Panc1 (cell line): ENCODE data around the gene TMEM91.

Source experiments
- POLR2AphosphoS5 ChIP-seq: IDR thresholded peaks from 2 replicates; pipeline ENCODE4 v1.6.1; 2012; ENCODE audit warnings: mild to moderate bottlenecking, low read depth, low read length, moderate library complexity
- TCF7L2 ChIP-seq: IDR thresholded peaks from 2 replicates; pipeline ENCODE4 v1.6.1; 2011; ENCODE audit warnings: mild to moderate bottlenecking, low read depth, low read length, inconsistent platforms
- TF ChIP-seq, protein P1 (sequence below): fragments of 450-650 bp; IDR thresholded peaks from 2 replicates; pipeline ENCODE4 v1.5.1; 2017; ENCODE audit warnings: mild to moderate bottlenecking
- TF ChIP-seq, protein P2 (sequence below), 2 experiments: IDR thresholded peaks; 2 replicates each; pipeline ENCODE4 v1.6.1; 2011 to 2012; ENCODE audit warnings: low read depth in 2 of 2, control low read depth in 1 of 2, low read length in 1 of 2, mild to moderate bottlenecking in 1 of 2, moderate library complexity in 1 of 2; ENCODE audit not compliant: insufficient read depth in 1 of 2

DNA sequence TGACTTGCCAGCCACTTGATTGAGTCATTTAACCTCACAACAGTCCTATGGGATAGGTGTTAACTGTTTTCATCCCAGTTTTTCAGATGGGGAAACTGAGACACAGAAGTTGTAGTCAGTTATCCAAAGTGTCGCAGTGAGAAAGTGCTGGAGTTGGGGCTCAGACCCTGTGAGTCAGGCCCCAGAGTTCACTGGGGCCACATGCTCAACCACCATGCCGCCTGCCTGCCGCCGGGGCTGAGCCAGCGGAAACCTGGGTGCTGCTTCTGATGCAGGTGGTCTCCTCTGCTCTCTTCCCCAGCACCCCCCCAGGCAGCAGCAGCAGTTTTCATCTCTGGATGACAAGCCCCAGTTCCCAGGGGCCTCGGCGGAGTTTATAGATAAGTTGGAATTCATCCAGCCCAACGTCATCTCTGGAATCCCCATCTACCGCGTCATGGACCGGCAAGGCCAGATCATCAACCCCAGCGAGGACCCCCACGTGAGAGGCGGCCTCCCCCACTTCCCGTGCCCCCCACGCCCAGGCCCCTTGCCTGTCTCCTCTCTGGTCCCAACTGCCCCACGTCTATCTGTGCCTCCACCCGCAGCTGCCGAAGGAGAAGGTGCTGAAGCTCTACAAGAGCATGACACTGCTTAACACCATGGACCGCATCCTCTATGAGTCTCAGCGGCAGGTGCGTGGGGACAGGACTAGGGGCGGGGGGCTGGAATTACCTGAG is 34.2 kb downstream of the TMEM91 start:
- TF ChIP-seq TCF7L2 (no peak), POLR2AphosphoS5 (no peak)
- TF ChIP-seq, protein P1, sequence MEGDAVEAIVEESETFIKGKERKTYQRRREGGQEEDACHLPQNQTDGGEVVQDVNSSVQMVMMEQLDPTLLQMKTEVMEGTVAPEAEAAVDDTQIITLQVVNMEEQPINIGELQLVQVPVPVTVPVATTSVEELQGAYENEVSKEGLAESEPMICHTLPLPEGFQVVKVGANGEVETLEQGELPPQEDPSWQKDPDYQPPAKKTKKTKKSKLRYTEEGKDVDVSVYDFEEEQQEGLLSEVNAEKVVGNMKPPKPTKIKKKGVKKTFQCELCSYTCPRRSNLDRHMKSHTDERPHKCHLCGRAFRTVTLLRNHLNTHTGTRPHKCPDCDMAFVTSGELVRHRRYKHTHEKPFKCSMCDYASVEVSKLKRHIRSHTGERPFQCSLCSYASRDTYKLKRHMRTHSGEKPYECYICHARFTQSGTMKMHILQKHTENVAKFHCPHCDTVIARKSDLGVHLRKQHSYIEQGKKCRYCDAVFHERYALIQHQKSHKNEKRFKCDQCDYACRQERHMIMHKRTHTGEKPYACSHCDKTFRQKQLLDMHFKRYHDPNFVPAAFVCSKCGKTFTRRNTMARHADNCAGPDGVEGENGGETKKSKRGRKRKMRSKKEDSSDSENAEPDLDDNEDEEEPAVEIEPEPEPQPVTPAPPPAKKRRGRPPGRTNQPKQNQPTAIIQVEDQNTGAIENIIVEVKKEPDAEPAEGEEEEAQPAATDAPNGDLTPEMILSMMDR: no peak
- TF ChIP-seq, protein P2, sequence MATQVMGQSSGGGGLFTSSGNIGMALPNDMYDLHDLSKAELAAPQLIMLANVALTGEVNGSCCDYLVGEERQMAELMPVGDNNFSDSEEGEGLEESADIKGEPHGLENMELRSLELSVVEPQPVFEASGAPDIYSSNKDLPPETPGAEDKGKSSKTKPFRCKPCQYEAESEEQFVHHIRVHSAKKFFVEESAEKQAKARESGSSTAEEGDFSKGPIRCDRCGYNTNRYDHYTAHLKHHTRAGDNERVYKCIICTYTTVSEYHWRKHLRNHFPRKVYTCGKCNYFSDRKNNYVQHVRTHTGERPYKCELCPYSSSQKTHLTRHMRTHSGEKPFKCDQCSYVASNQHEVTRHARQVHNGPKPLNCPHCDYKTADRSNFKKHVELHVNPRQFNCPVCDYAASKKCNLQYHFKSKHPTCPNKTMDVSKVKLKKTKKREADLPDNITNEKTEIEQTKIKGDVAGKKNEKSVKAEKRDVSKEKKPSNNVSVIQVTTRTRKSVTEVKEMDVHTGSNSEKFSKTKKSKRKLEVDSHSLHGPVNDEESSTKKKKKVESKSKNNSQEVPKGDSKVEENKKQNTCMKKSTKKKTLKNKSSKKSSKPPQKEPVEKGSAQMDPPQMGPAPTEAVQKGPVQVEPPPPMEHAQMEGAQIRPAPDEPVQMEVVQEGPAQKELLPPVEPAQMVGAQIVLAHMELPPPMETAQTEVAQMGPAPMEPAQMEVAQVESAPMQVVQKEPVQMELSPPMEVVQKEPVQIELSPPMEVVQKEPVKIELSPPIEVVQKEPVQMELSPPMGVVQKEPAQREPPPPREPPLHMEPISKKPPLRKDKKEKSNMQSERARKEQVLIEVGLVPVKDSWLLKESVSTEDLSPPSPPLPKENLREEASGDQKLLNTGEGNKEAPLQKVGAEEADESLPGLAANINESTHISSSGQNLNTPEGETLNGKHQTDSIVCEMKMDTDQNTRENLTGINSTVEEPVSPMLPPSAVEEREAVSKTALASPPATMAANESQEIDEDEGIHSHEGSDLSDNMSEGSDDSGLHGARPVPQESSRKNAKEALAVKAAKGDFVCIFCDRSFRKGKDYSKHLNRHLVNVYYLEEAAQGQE (IDR thresholded peaks at IDR 0.05; ENCODE audit: insufficient read depth in 1 of 2, low read depth in 2 of 2, low read length in 1 of 2): no peak
